HG03521 (cell line): ENCODE measurements around the gene GRIK3.

ENCODE experiments used
- ATAC-seq: cut with Tn5 transposase; IDR thresholded peaks from one replicate; pipeline ENCODE4 v1.9.1; 2021; ENCODE audit warnings: mild to moderate bottlenecking, moderate library complexity; ENCODE audit not compliant: unreplicated experiment

GRIK3 gene

GRCh38 chr1:36881541-36881940 lies 152.8 kb downstream of the GRIK3 start:
- no peak for ATAC-seq

- no peak for ATAC-seq
Measured at GRCh38 chr1:36881068-36881405, 153.3 kb downstream of the GRIK3 start.

GRCh38 chr1:36880155-36881067 lies 153.9 kb downstream of the GRIK3 start:
- ATAC-seq, result no peak

- ATAC-seq, result no peak
Measured at GRCh38 chr1:36879613-36880012, 154.7 kb downstream of the GRIK3 start.

GRCh38 chr1:36876990-36877389 lies 157.3 kb downstream of the GRIK3 start:
- no peak for ATAC-seq

GRCh38 chr1:36874271-36875060 lies 159.8 kb downstream of the GRIK3 start:
- ATAC-seq, result no peak

GRCh38 chr1:36872858-36873257 lies 161.5 kb downstream of the GRIK3 start:
- no peak for ATAC-seq

GRCh38 chr1:36872126-36872754 lies 162.1 kb downstream of the GRIK3 start:
- ATAC-seq, result no peak

GRCh38 chr1:36871146-36871971 lies 163.0 kb downstream of the GRIK3 start:
- ATAC-seq, result no peak

- ATAC-seq, result no peak
Measured at GRCh38 chr1:36869826-36870225, 164.5 kb downstream of the GRIK3 start.

- ATAC-seq, result no peak
Measured at GRCh38 chr1:36869054-36869453, 165.3 kb downstream of the GRIK3 start.

- ATAC-seq, result no peak
Measured at GRCh38 chr1:36867575-36867974, 166.7 kb downstream of the GRIK3 start.

- ATAC-seq, result no peak
Measured at GRCh38 chr1:36866169-36866814, 168.0 kb downstream of the GRIK3 start.

- no peak for ATAC-seq
Measured at GRCh38 chr1:36865602-36865900, 168.8 kb downstream of the GRIK3 start.

GRCh38 chr1:36864823-36865601 lies 169.3 kb downstream of the GRIK3 start:
- no peak for ATAC-seq

- ATAC-seq, result no peak
Measured at GRCh38 chr1:36864182-36864822, 170.0 kb downstream of the GRIK3 start.

GRCh38 chr1:36863500-36863899 lies 170.8 kb downstream of the GRIK3 start:
- ATAC-seq, result no peak

- ATAC-seq, result no peak
Measured at GRCh38 chr1:36863061-36863460, 171.3 kb downstream of the GRIK3 start.

GRCh38 chr1:36861375-36861774 lies 172.9 kb downstream of the GRIK3 start:
- ATAC-seq, result no peak
